HTR-8/SVneo (cell line): Measurements from ENCODE around the gene CFAP77.
A peak's percentile ranks its signal among the peaks of the same experiment; 100 is the strongest.

Source experiments
- DNase-seq: peaks from one replicate; pipeline ENCODE4 v3.0.0; 2011; ENCODE audit warnings: low spot score, mixed read lengths; ENCODE audit not compliant: insufficient read length
- FAIRE-seq: peaks from 2 replicates; lab custom pipeline; 2011; peaks lifted over from hg19 to GRCh38; lab: Jason Lieb, UNC

CFAP77 gene

GRCh38 chr9:132539096-132539495 lies 129.1 kb downstream of the CFAP77 start:
- no peak for FAIRE-seq

DNA sequence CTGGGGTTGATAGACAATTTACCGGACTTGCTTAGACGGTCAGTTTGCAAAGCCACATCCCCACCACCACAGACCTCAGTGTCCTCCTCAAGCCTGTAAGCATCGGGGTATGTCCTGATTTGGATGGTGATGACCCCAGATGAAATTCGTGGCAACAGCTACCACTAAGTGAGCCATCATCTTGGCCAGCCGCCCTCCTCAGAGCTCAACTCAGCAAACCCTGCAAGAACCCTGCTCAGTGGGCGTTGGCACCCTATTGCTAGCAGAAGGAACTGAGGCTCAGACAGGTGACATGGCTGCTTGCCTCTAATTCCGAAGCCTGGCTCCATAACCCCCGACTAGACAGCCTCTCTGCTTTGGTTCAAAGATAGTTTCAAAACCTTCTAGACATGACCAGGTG lies 131.0 kb downstream of the CFAP77 start:
- no peak for FAIRE-seq
- no peak for DNase-seq

More at GRCh38 chr9:132539096-132539495, 129.1 kb downstream of the CFAP77 start:
- no peak for DNase-seq

GRCh38 chr9:132541870-132542830 lies 132.1 kb downstream of the CFAP77 start:
- DNase-seq (no peak), FAIRE-seq (no peak)

DNA sequence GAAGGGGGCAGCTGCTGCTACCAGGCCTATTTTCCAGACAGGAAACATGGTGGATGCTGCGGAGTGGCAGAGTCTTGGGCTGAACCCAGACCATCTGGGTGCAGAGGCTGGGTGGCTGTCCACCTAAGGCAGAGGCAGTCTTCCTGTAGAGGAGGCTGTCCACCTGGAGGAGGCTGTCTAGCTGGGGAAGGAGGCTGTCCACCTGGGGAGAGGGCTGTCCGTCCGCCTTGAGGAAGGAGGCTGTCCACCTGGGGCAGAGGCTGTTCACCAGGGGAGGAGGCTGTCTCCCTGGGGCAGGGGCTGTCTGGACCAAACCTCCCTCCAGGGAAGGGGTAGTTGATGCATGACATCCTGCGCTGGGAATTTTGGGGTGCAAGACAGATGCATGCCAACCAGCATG lies 133.2 kb downstream of the CFAP77 start:
- no peak for FAIRE-seq

DNA sequence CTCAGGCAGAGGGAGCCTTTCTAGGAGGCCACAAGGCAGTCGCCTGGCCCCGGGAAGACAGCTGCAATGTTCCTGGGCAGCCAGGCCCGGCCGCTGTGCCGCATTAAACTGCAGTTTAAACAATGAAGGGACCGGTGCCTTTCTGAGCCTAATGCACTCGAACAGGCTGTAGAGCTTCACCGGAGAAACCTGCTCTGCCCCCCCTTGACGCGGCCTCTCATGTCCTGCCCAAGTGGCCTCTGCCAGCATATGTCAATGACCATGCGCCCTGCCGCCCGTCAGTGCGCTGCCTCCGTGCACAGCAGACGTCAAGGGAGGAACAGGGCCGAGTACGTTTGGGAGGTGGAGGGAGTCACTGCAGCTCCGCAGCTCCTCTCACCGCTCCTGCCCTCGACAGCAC lies 133.9 kb downstream of the CFAP77 start:
- no peak for FAIRE-seq

More for the DNA sequence above, 133.2 kb downstream of the CFAP77 start:
- DNase-seq = no peak

DNA sequence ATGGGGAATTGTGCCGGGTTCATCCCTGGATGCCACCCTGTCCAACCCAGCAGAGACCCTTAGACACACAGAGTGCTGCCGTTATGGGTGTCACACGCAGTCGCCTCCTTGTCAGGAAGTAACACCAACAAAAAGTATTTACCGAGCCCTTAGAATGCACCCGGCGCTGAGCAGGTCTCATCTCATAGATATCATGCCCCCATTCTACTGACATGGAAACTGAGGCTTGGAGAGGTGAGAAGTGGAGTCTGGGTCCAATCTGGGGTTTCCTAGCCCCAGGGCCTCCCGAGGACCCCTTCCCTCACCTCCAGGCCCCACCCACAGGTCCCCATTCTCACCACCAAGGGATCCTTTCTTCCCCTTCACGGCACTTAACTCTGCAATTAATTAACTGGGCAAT lies 135.6 kb downstream of the CFAP77 start:
- DNase-seq (no peak), FAIRE-seq (no peak)

More for the DNA sequence above, 133.9 kb downstream of the CFAP77 start:
- DNase-seq = no peak

GRCh38 chr9:132546148-132547051 lies 136.4 kb downstream of the CFAP77 start:
- DNase-seq = no peak
- FAIRE-seq = no peak

GRCh38 chr9:132547052-132547431 lies 137.0 kb downstream of the CFAP77 start:
- DNase-seq = no peak
- FAIRE-seq = no peak

DNA sequence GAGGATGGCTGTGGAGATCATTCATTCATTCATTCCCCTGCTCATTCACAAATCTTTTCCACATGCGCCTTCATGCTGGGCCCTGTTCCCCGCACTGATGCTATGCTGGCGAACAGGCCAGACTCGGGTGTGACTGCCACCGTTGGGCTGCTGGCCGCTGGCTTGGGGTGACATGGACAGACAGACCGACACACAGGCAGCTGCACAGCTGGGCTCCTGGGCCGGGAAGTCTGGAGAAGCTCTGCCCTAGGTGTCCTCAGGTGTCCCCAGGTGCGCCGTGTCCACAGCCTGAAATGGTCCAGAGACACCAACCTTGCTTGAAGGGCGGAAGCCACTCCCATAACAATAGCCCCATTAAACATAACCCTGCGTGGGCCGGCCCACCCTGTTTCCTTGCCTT lies 137.4 kb downstream of the CFAP77 start:
- DNase-seq (no peak), FAIRE-seq (no peak)

GRCh38 chr9:132547976-132548730 lies 138.1 kb downstream of the CFAP77 start:
- DNase-seq (no peak), FAIRE-seq (no peak)

DNA sequence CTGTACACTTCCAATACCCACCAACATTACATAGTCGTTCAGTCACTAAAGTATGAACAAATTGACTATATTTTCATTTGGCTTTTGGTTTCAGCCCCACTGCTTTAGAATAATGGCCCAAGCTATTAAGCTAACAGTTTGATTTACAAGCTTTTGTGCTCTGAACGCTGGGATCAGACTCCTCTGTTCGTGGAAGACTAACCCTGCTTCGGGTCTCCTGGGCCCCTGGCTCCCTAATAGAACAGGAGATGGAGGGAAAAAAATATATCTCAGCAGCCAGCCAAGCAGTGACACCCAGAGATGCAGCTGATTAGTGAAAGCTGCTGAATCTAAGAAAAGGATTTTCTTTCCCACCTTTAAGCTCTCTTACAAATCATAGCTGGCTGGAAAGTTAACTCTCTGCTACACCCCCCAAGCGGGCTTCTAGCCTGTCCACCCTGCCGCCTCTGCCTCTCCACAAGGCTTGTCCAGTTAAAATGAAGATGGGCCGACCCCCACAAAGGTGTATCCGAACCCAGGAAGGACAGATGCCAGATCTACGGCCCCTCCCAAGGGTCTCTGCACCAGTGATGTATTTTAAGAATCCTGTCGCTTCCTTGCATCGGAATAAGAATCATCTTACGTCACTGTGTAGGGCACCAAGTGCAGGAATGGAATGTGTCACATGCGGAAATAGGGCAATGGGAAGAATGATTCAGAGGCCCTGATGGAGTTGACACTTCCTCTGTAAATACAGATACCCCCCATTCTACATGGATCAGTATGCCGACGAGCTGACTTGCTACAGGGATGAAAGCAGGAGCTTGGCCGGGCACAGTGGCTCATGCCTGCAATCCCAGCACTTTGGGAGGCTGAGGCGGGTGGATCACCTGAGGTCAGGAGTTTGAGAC lies 139.0 kb downstream of the CFAP77 start:
- DNase-seq (peak; percentile 36), FAIRE-seq (no peak)

DNA sequence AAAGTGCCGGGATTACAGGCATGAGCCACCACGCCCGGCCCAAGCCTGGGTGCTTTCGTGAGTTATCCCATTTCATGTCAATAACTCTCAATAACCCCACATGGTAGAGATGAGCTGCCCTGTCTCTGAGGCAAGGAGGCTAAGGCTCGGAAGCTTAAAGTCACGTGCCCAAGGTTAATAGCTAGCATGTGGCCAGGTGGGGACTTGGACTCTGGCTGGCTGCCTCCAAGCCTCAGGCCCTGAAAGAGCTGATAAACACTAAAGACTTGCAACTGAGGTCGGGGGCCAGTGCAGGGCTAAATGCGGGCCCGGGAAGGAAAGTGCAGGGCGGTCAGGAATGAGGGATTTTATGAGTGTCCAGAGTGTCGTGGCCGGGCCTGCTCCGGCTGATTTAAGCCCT lies 141.5 kb downstream of the CFAP77 start:
- FAIRE-seq (no peak), DNase-seq (no peak)

GRCh38 chr9:132552041-132552440 lies 142.0 kb downstream of the CFAP77 start:
- no peak for FAIRE-seq
- DNase-seq = no peak

GRCh38 chr9:132554755-132555154 lies 144.7 kb downstream of the CFAP77 start:
- no peak for DNase-seq
- FAIRE-seq = no peak

- FAIRE-seq (no peak), DNase-seq (no peak)
Measured at GRCh38 chr9:132555528-132555927, 145.5 kb downstream of the CFAP77 start.

GRCh38 chr9:132556235-132556634 lies 146.2 kb downstream of the CFAP77 start:
- FAIRE-seq = no peak

DNA sequence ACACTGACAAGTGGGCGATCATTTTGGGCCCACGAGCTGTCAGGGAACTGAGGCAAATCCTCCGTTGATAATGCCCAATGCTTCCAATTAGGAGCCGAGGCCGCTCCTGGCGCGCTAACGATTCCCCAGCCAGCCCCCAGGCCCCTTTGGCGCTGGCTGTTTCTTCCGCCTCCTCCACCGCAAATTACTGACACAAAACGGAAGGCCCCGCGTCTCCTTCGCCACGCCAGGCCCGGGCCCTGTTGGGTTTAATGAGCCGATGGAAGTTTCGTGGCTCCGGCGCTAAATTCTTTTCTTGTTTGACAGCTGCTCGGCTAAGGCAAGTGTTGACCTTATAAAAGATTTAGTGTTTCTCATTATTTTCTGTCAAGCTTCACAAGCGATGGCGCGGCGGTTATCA lies 146.7 kb downstream of the CFAP77 start:
- FAIRE-seq = no peak
- no peak for DNase-seq

More at GRCh38 chr9:132556235-132556634, 146.2 kb downstream of the CFAP77 start:
- DNase-seq = no peak

DNA sequence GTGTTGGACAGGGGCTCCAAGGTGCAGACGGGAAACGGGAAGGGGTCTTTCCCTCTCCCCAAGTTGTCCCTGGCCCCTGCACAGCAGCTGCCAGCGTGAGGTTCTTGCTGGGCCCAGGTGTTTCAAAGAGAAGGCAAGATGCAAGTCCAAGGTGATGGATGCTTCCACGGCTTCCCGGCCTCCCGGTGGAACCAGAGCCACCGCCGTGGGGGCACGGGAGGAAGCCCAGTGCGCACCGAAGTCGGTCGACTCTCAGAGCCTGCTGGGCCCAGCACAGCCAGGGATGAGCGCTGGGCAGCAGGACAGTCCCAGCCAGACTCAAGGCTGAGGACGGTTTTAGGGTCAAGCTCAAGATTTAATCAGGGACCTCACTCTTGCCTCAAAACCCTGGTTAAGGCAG lies 147.1 kb downstream of the CFAP77 start:
- FAIRE-seq = no peak

DNA sequence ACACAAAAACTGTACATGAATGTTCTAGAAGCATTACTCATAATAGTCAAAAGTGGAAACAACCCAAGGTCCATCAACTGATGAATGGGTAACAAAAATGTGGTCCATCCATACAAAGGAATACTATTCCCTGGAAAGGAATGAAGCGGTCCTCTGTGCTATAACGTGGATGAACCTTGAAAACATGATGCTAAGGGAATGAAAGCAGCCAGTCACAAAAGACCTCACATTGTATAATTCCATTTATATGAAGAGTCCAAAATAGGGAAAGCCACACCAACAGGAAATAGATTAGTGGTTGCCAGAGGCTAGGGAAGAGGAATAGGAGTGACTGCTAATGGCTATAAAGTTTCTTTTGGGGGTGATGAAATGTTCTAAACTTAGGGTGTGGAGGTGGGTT lies 149.7 kb downstream of the CFAP77 start:
- DNase-seq (no peak), FAIRE-seq (no peak)

More for the DNA sequence above, 147.1 kb downstream of the CFAP77 start:
- DNase-seq = no peak
